HepG2 (cell line): ENCODE results near the gene FCER1G. TPM values are rescaled to one million over a fixed set of nuclear protein-coding genes. Genes with fewer than 3 reads are reported as not detected.
A peak's percentile ranks its signal among the peaks of the same experiment; 100 is the strongest.

Experiments
- ATAC-seq: fragments of 200-7000 bp; cut with Tn5 transposase; 3 replicates; pipeline ENCODE4 v1.9.1; 2020; ENCODE audit warnings: mild to moderate bottlenecking, moderate library complexity
- BruUV-seq: library from RNA; stranded (reverse); fragments of 400-500 nt; replicated peaks from 2 replicates; lab custom pipeline; 2021; lab: Mats Ljungman, UMichigan
- CTCF ChIA-PET: fragments of 300-600 bp; formaldehyde crosslinking; extraction: SDS; loops from one replicate; lab custom pipeline; 2021; ENCODE audit warnings: low total read pairs, inconsistent platforms, low intra/inter-chr PET ratio; lab: Yijun Ruan, JAX
- POLR2A ChIA-PET: fragments of 350-600 bp; sonication (Branson Sonifier 250); formaldehyde crosslinking; loops from one replicate; lab custom pipeline; 2020; ENCODE audit warnings: antibody characterized with exemption, inconsistent platforms; lab: Yijun Ruan, JAX
- DNase-seq: peaks from one replicate; pipeline ENCODE4 v3.0.0-alpha.2; 2015; ENCODE audit warnings: low spot score
- FAIRE-seq: peaks from 3 replicates; lab custom pipeline; 2011; peaks lifted over from hg19 to GRCh38; lab: Jason Lieb, UNC
- H2AFZ ChIP-seq: one replicate; pipeline ENCODE4 v1.6.1; 2011; ENCODE audit warnings: low read length, inconsistent platforms
- H3K27ac ChIP-seq: fragments of 300-600 bp; 3 replicates; pipeline ENCODE4 v1.8.0; 2011; ENCODE audit warnings: mixed run types, mild to moderate bottlenecking, mixed read lengths, low read length, inconsistent platforms; ENCODE audit not compliant: insufficient read depth; ENCODE audit errors: extremely low read length
- H3K27me3 ChIP-seq, 2 experiments: fragments of 200-600 bp in 1 of 2; 2 replicates in 1 of 2; 3 replicates in 1 of 2; pipeline versions ENCODE4 v1.6.0 to v1.8.0; 2011; ENCODE audit warnings: low read length in 2 of 2, mild to moderate bottlenecking in 2 of 2, moderate library complexity in 2 of 2, inconsistent platforms in 1 of 2; ENCODE audit not compliant: insufficient read depth in 2 of 2, control insufficient read depth in 1 of 2
- H3K36me3 ChIP-seq, 2 experiments: fragments of 200-600 bp in 1 of 2; replicated peaks in 1 of 2; 2 replicates in 1 of 2; 3 replicates in 1 of 2; pipeline versions ENCODE4 v1.5.1 to v1.8.0; 2011; ENCODE audit warnings: low read length in 2 of 2, inconsistent platforms in 1 of 2; ENCODE audit not compliant: insufficient read depth in 2 of 2, control insufficient read depth in 1 of 2
- H3K4me1 ChIP-seq: 2 replicates; pipeline ENCODE4 v1.5.1; 2012; ENCODE audit warnings: low read length, inconsistent platforms; ENCODE audit not compliant: insufficient read depth
- H3K4me2 ChIP-seq: 2 replicates; pipeline ENCODE4 v1.6.0; 2011; ENCODE audit warnings: low read depth, low read length, inconsistent platforms
- H3K4me3 ChIP-seq, 3 experiments: fragments of 200-600 bp in 1 of 3; sonication (generic), shearing (Covaris generic) in 1 of 3; replicated peaks in 1 of 3; 2 replicates each; pipeline ENCODE4 v1.5.1; 2011 to 2016; ENCODE audit warnings: low read length in 3 of 3, inconsistent platforms in 2 of 3, low read depth in 2 of 3, mild to moderate bottlenecking in 2 of 3, control low read depth in 1 of 3, mixed read lengths in 1 of 3; ENCODE audit not compliant: insufficient read depth in 1 of 3
- H3K79me2 ChIP-seq: one replicate; pipeline ENCODE4 v1.6.1; 2011; ENCODE audit warnings: low read length, inconsistent platforms; ENCODE audit not compliant: insufficient read depth
- H3K9ac ChIP-seq: 2 replicates; pipeline ENCODE4 v1.6.0; 2011; ENCODE audit warnings: mild to moderate bottlenecking, low read depth, low read length, inconsistent platforms; ENCODE audit not compliant: insufficient read depth
- H3K9me3 ChIP-seq: 2 replicates; pipeline ENCODE4 v1.5.1; 2012; ENCODE audit warnings: mild to moderate bottlenecking, low read length
- H4K20me1 ChIP-seq: 2 replicates; pipeline ENCODE4 v1.6.0; 2011; ENCODE audit warnings: inconsistent platforms, mild to moderate bottlenecking, low read length, moderate library complexity; ENCODE audit not compliant: insufficient read depth
- IRF2 ChIP-seq: IDR thresholded peaks from 2 replicates; pipeline ENCODE4 v1.6.1; 2018; ENCODE audit warnings: missing genetic modification reagents, missing compliant biosample characterization
- MAZ ChIP-seq, 2 experiments: sonication (generic) in 1 of 2; formaldehyde crosslinking in 1 of 2; IDR thresholded peaks; 2 replicates each; pipeline versions ENCODE4 v1.5.0 to v1.6.1; 2012 to 2020; ENCODE audit warnings: low read depth in 2 of 2, mild to moderate bottlenecking in 2 of 2, borderline replicate concordance in 1 of 2, improper control_type of control experiment in 1 of 2, low read length in 1 of 2, missing genetic modification reagents in 1 of 2, moderate library complexity in 1 of 2
- ONECUT2 ChIP-seq: sonication (generic); formaldehyde crosslinking; IDR thresholded peaks from 2 replicates; pipeline ENCODE4 v1.4.0; 2020; ENCODE audit warnings: missing genetic modification reagents
- PHF8 ChIP-seq: sonication (generic); formaldehyde crosslinking; IDR thresholded peaks from 2 replicates; pipeline ENCODE4 v1.5.0; 2020; ENCODE audit warnings: missing genetic modification reagents
- SATB2 ChIP-seq: sonication (generic); formaldehyde crosslinking; IDR thresholded peaks from 2 replicates; pipeline ENCODE4 v1.5.0; 2020; ENCODE audit warnings: missing genetic modification reagents
- SRSF4 ChIP-seq: fragments of 200-400 bp; formaldehyde crosslinking; IDR thresholded peaks from one replicate; pipeline ENCODE4 v1.6.1; 2018; ENCODE audit warnings: mild to moderate bottlenecking, low read depth, low read length, moderate library complexity; ENCODE audit not compliant: poor library complexity, severe bottlenecking
- ZBTB7A ChIP-seq: sonication (generic); formaldehyde crosslinking; IDR thresholded peaks from 2 replicates; pipeline ENCODE4 v1.8.0; 2022; ENCODE audit warnings: mild to moderate bottlenecking, missing genetic modification reagents
- ZNF383 ChIP-seq: sonication (generic); formaldehyde crosslinking; IDR thresholded peaks from 2 replicates; pipeline ENCODE4 v1.4.0; 2020; ENCODE audit warnings: missing genetic modification reagents, mild to moderate bottlenecking, borderline replicate concordance
- ZNF569 ChIP-seq: sonication (generic); formaldehyde crosslinking; IDR thresholded peaks from 2 replicates; pipeline ENCODE4 v1.5.0; 2020; ENCODE audit warnings: mild to moderate bottlenecking, missing genetic modification reagents, moderate library complexity, borderline replicate concordance
- ZNF670 ChIP-seq: sonication (generic); formaldehyde crosslinking; IDR thresholded peaks from 2 replicates; pipeline ENCODE4 v1.8.0; 2022; ENCODE audit warnings: mild to moderate bottlenecking, missing genetic modification reagents, borderline replicate concordance
- ZNF776 ChIP-seq: sonication (generic); formaldehyde crosslinking; IDR thresholded peaks from 2 replicates; pipeline ENCODE4 v1.4.0; 2020; ENCODE audit warnings: mild to moderate bottlenecking, missing genetic modification reagents
- WGBS: methylation state at CpG from one replicate; pipeline ENCODE4 v1.1.6; 2017; ENCODE audit warnings: low lambda C conversion rate; 5-methylcytosine and 5-hydroxymethylcytosine counted together
- in situ Hi-C: cut with HindIII; loops from 2 replicates; pipeline ENCODE4 v1.10.0; 2017; ENCODE audit warnings: low pct_unique_long_range_greater_than_20kb; ENCODE audit not compliant: extremely low pct_ligation_motif_present
- intact Hi-C: fragments of 100-400 bp; cut with micrococcal nuclease; formaldehyde crosslinking; loops from one replicate; pipeline ENCODE4 v1.10.0; 2022; ENCODE audit not compliant: unreplicated experiment
- polyA plus RNA-seq, 8 experiments: library from polyadenylated mRNA; depleted of rRNA in 3 of 8; stranded (reverse) in 7 of 8; unstranded in 1 of 8; fragments of >200 nt; fragmentation: Illumina TruSeq in 4 of 8; extraction: Trizol in 4 of 8; gene quantifications; 2 replicates each; pipeline versions ENCODE4 v1.2.1 to v1.2.3, GENCODE V29; 2011 to 2016; ENCODE audit warnings: low read depth in 4 of 8, missing spikeins in 1 of 8, mixed read lengths in 1 of 8; ENCODE audit not compliant: insufficient read depth in 1 of 8
- total RNA-seq, 5 experiments: library from RNA; depleted of rRNA; stranded (reverse); fragments of >200 nt; fragmentation: Illumina TruSeq; extraction: Trizol; gene quantifications; 2 replicates each; pipeline ENCODE4 v1.2.3, GENCODE V29; 2016; ENCODE audit warnings: low read depth in 1 of 5
- TF ChIP-seq, protein P1 (sequence below), 2 experiments: IDR thresholded peaks; 2 replicates each; pipeline ENCODE4 v1.6.1; 2011 to 2012; ENCODE audit warnings: low read length in 2 of 2, borderline replicate concordance in 1 of 2, low read depth in 1 of 2, mild to moderate bottlenecking in 1 of 2, moderate library complexity in 1 of 2
- TF ChIP-seq, protein P2 (sequence below): sonication (generic); formaldehyde crosslinking; IDR thresholded peaks from 2 replicates; pipeline ENCODE4 v1.8.1; 2022; ENCODE audit warnings: mild to moderate bottlenecking, missing genetic modification reagents
- TF ChIP-seq, protein P3 (sequence below): sonication (generic); formaldehyde crosslinking; IDR thresholded peaks from 2 replicates; pipeline ENCODE4 v1.8.0; 2022; ENCODE audit warnings: missing genetic modification reagents, mild to moderate bottlenecking, moderate library complexity, borderline replicate concordance

FCER1G gene
- total and polyA plus RNA-seq, 2 of the 13 experiments (the other 11 are each of a cell fraction or from before 2014, with no cell fraction given): 1.3 to 6.4 TPM

DNA sequence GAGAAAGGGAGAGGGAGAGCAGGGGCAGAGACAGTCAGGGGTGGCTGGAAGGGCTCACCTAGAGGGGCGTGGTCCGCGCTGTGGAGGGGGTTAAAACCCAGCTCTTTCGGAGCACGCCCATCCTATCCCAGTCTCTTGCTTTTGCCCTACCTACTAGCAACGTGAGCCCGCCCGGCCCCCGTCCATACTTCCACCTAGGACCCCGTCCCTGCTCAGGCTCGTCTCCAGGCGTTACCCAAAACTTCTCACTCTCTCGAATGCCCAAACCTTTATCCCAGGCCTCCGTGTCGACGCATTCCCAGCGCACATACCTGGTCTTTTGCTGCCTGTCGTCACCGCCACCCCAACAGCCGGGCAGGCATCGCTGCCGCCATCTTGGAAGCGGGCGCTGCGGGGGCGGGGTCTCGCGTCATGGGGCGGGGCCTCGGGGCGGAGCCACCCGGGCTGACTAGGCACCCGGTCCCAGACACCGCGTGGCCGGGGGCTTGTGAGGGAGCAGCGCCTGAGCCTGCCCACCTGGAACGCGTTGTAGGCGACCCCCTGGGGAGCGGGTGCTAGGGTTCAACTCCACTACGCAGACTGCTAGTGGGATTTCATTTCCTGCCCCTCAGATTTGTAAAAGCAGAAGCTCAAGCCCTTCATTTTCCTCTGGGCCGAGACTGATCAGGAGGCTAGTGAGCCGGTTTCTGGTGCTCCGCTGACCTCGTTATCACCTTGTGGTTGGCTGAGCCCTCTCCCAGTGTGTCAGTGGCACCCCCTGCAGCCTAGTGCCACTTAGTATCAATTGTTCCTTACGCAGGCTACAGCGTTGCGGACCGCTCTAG is 37.8 kb upstream of the FCER1G start, which contains the start of gene B4GALT3:
Gene B4GALT3, minus strand, starts transcription at position 396 of the 824 bp plus-strand sequence. CDS start 1,447 bp downstream, outside the sequence.
- Histone ChIP-seq H3K79me2 (peaks cover 10% of the 10 kb centered on the region), H3K36me3 (peaks cover 4 to 23% of the 10 kb centered on the region in 2 experiments), H3K9me3 (no peaks in the 10 kb centered on the region), H3K4me3 (peak within 1 kb of the TSS; percentile 83 to 92 (median 83)), H3K4me2 (peak within 1 kb of the TSS; percentile 97), H2AFZ (peak within 1 kb of the TSS; percentile 94), H4K20me1 (no peaks in the 10 kb centered on the region), H3K27me3 (no peaks in the 10 kb centered on the region; a peak in 1 of 5 replicates), H3K27ac (peak within 1 kb of the TSS; percentile 79), H3K9ac (peak within 1 kb of the TSS; percentile 84), H3K4me1 (peaks cover 19% of the 10 kb centered on the region)
- in situ Hi-C loops: no loop called here
- peak; percentile 96 for ATAC-seq
- ChIA-PET POLR2A (interaction anchor here (0.6 to 2.1 kb wide), 11 partner anchors 8 to 137 kb away, joined by 3 to 27 read pairs (median 4); partner anchors contain the start of genes ADAMTS4, APOA2, NDUFS2 and NIT1), CTCF (interaction anchor here (1.5 kb wide), 1 partner anchor 10 kb away, joined by 4 read pairs; the partner anchor contains the start of gene PPOX)
- FAIRE-seq: peak; percentile 67
- BruUV-seq: TSS peak; percentile 96
- 2% methylated on average over 43 of the region's 50 CpGs for WGBS
- peak; percentile 87 for DNase-seq
- intact Hi-C loops: no loop called here
- TF ChIP-seq IRF2 (CRISPR knock-in tag): peak; percentile 35; the same call in 1 of the 2 replicates
- peak; percentile 91 for TF ChIP-seq ZNF776 (CRISPR knock-in tag)
- peak; percentile 43; the same call in 1 of the 2 replicates for TF ChIP-seq MAZ (IDR thresholded peaks at IDR 0.05; ENCODE audit: borderline replicate concordance, low read depth, low read length)
- TF ChIP-seq MAZ (CRISPR knock-in tag; IDR thresholded peaks at IDR 0.05; ENCODE audit: low read depth): peak; percentile 81
- TF ChIP-seq, protein P1, sequence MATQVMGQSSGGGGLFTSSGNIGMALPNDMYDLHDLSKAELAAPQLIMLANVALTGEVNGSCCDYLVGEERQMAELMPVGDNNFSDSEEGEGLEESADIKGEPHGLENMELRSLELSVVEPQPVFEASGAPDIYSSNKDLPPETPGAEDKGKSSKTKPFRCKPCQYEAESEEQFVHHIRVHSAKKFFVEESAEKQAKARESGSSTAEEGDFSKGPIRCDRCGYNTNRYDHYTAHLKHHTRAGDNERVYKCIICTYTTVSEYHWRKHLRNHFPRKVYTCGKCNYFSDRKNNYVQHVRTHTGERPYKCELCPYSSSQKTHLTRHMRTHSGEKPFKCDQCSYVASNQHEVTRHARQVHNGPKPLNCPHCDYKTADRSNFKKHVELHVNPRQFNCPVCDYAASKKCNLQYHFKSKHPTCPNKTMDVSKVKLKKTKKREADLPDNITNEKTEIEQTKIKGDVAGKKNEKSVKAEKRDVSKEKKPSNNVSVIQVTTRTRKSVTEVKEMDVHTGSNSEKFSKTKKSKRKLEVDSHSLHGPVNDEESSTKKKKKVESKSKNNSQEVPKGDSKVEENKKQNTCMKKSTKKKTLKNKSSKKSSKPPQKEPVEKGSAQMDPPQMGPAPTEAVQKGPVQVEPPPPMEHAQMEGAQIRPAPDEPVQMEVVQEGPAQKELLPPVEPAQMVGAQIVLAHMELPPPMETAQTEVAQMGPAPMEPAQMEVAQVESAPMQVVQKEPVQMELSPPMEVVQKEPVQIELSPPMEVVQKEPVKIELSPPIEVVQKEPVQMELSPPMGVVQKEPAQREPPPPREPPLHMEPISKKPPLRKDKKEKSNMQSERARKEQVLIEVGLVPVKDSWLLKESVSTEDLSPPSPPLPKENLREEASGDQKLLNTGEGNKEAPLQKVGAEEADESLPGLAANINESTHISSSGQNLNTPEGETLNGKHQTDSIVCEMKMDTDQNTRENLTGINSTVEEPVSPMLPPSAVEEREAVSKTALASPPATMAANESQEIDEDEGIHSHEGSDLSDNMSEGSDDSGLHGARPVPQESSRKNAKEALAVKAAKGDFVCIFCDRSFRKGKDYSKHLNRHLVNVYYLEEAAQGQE (IDR thresholded peaks at IDR 0.05; ENCODE audit: borderline replicate concordance in 1 of 2, low read depth in 1 of 2, low read length in 2 of 2): peak in 1 of 2 experiments; percentile 22; a peak in 1 of 4 replicates
- TF ChIP-seq, protein P2, sequence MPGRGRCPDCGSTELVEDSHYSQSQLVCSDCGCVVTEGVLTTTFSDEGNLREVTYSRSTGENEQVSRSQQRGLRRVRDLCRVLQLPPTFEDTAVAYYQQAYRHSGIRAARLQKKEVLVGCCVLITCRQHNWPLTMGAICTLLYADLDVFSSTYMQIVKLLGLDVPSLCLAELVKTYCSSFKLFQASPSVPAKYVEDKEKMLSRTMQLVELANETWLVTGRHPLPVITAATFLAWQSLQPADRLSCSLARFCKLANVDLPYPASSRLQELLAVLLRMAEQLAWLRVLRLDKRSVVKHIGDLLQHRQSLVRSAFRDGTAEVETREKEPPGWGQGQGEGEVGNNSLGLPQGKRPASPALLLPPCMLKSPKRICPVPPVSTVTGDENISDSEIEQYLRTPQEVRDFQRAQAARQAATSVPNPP: no peak
- TF ChIP-seq SATB2 (CRISPR knock-in tag): 0 out of 2 replicates have a peak, but pooled peaks have one; percentile 39
- TF ChIP-seq ZNF383 (CRISPR knock-in tag): no peak
- no peak for TF ChIP-seq SRSF4
- TF ChIP-seq ZBTB7A: 0 out of 2 replicates have a peak, but pooled peaks have one; percentile 9
- TF ChIP-seq, protein P3, sequence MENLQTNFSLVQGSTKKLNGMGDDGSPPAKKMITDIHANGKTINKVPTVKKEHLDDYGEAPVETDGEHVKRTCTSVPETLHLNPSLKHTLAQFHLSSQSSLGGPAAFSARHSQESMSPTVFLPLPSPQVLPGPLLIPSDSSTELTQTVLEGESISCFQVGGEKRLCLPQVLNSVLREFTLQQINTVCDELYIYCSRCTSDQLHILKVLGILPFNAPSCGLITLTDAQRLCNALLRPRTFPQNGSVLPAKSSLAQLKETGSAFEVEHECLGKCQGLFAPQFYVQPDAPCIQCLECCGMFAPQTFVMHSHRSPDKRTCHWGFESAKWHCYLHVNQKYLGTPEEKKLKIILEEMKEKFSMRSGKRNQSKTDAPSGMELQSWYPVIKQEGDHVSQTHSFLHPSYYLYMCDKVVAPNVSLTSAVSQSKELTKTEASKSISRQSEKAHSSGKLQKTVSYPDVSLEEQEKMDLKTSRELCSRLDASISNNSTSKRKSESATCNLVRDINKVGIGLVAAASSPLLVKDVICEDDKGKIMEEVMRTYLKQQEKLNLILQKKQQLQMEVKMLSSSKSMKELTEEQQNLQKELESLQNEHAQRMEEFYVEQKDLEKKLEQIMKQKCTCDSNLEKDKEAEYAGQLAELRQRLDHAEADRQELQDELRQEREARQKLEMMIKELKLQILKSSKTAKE (CRISPR knock-in tag): 0 out of 2 replicates have a peak, but pooled peaks have one; percentile 33
- TF ChIP-seq PHF8 (CRISPR knock-in tag): peak; percentile 93
- peak; percentile 86 for TF ChIP-seq ZNF670 (CRISPR knock-in tag)
- 0 out of 2 replicates have a peak, but pooled peaks have one; percentile 13 for TF ChIP-seq ONECUT2 (CRISPR knock-in tag)
- TF ChIP-seq ZNF569 (CRISPR knock-in tag): no peak
